A549 (cell line): ENCODE results near the gene GBP7. TPM values are rescaled to one million over a fixed set of nuclear protein-coding genes. Genes with fewer than 3 reads are reported as not detected.

Source experiments
- ATAC-seq, 2 experiments: fragments of 200-7000 bp in 1 of 2; fragments of >200 bp in 1 of 2; cut with Nextera tagmentation in 1 of 2; cut with Tn5 transposase in 1 of 2; 3 replicates each; pipeline versions ENCODE4 v1.8.0 to v1.9.1; 2018 to 2020; ENCODE audit warnings: mild to moderate bottlenecking in 1 of 2, moderate library complexity in 1 of 2
- CTCF ChIA-PET: fragments of 300-600 bp; sonication (Branson Sonifier 250); formaldehyde crosslinking; extraction: SDS; loops from one replicate; lab custom pipeline; 2021; ENCODE audit warnings: antibody characterized with exemption, inconsistent platforms; lab: Yijun Ruan, JAX
- POLR2A ChIA-PET: fragments of 350-600 bp; formaldehyde crosslinking; extraction: SDS; loops from one replicate; lab custom pipeline; 2021; ENCODE audit warnings: antibody characterized with exemption, inconsistent platforms; lab: Yijun Ruan, JAX
- DNase-seq, 2 experiments: peaks; one replicate each; pipeline versions ENCODE4 v3.0.0 to v3.0.0-alpha.2; 2011 to 2016; ENCODE audit warnings: low read depth in 1 of 2, low spot score in 1 of 2
- FAIRE-seq: peaks from 2 replicates; lab custom pipeline; 2011; peaks lifted over from hg19 to GRCh38; lab: Jason Lieb, UNC
- H3K27ac ChIP-seq, 2 experiments: fragments of >200 bp; sonication (Bioruptor Twin); formaldehyde crosslinking; 3 replicates each; pipeline ENCODE4 v1.5.1; 2016 to 2017
- H3K4me1 ChIP-seq: fragments of >200 bp; sonication (Bioruptor Twin); formaldehyde crosslinking; 3 replicates; pipeline ENCODE4 v1.6.1; 2016
- H3K4me2 ChIP-seq: fragments of >200 bp; sonication (Bioruptor Twin); formaldehyde crosslinking; 3 replicates; pipeline ENCODE4 v1.6.1; 2016
- H3K4me3 ChIP-seq: fragments of >200 bp; sonication (Bioruptor Twin); formaldehyde crosslinking; 3 replicates; pipeline ENCODE4 v1.5.1; 2016
- H3K9me3 ChIP-seq: fragments of >200 bp; sonication (Bioruptor Twin); formaldehyde crosslinking; 3 replicates; pipeline ENCODE4 v1.6.1; 2016
- CBX2 ChIP-seq: fragments of 200-600 bp; sonication (generic); IDR thresholded peaks from 2 replicates; pipeline ENCODE4 v1.6.1; 2016; ENCODE audit warnings: low read depth, mild to moderate bottlenecking, borderline replicate concordance
- CBX8 ChIP-seq: fragments of 200-600 bp; sonication (generic); IDR thresholded peaks from 2 replicates; pipeline ENCODE4 v1.6.1; 2016
- CEBPB ChIP-seq, 2 experiments: fragments of >200 bp in 1 of 2; sonication (Bioruptor Twin) in 1 of 2; formaldehyde crosslinking in 1 of 2; IDR thresholded peaks; 2 replicates each; pipeline ENCODE4 v1.6.1; 2012 to 2016
- CHD4 ChIP-seq: fragments of 200-600 bp; sonication (generic); IDR thresholded peaks from 2 replicates; pipeline ENCODE4 v1.6.1; 2016; ENCODE audit warnings: antibody characterized with exemption, mild to moderate bottlenecking, borderline replicate concordance
- EP300 ChIP-seq, 2 experiments: fragments of >200 bp; sonication (Bioruptor Twin); formaldehyde crosslinking; IDR thresholded peaks; 2 replicates in 1 of 2; 3 replicates in 1 of 2; pipeline ENCODE4 v1.6.1; 2016 to 2017
- ESRRA ChIP-seq: fragments of 150-350 bp; IDR thresholded peaks from 2 replicates; pipeline ENCODE4 v1.6.1; 2014; ENCODE audit warnings: mild to moderate bottlenecking, low read length, borderline replicate concordance
- FOSB ChIP-seq: fragments of 250-450 bp; sonication (Bioruptor Pico); IDR thresholded peaks from 2 replicates; pipeline ENCODE4 v1.5.0; 2020; ENCODE audit warnings: mild to moderate bottlenecking, moderate library complexity
- FOSL2 ChIP-seq, 2 experiments: fragments of 450-650 bp in 1 of 2; fragments of >200 bp in 1 of 2; sonication (Bioruptor Twin) in 1 of 2; formaldehyde crosslinking; IDR thresholded peaks; 2 replicates each; pipeline versions ENCODE4 v1.5.0 to v1.6.1; 2016 to 2020; ENCODE audit warnings: mild to moderate bottlenecking in 1 of 2, moderate library complexity in 1 of 2
- FOXS1 ChIP-seq: fragments of 250-450 bp; sonication (Bioruptor Pico); IDR thresholded peaks from 2 replicates; pipeline ENCODE4 v1.5.0; 2020; ENCODE audit warnings: mild to moderate bottlenecking, moderate library complexity
- HDAC2 ChIP-seq: fragments of 200-600 bp; sonication (generic); IDR thresholded peaks from 2 replicates; pipeline ENCODE4 v1.6.1; 2016
- HES2 ChIP-seq: fragments of >200 bp; sonication (Bioruptor Twin); formaldehyde crosslinking; IDR thresholded peaks from 2 replicates; pipeline ENCODE4 v1.6.1; 2016
- HOXA7 ChIP-seq: fragments of 250-450 bp; sonication (Bioruptor Pico); IDR thresholded peaks from 2 replicates; pipeline ENCODE4 v1.5.0; 2020; ENCODE audit warnings: mild to moderate bottlenecking, moderate library complexity
- HOXB5 ChIP-seq: fragments of 250-450 bp; sonication (Bioruptor Pico); IDR thresholded peaks from 2 replicates; pipeline ENCODE4 v1.5.0; 2020; ENCODE audit warnings: mild to moderate bottlenecking, moderate library complexity
- NFE2L2 ChIP-seq: fragments of 150-350 bp; conservative IDR thresholded peaks from 2 replicates; pipeline ENCODE4 v1.6.1; 2014; ENCODE audit warnings: low read length
- PBX3 ChIP-seq: IDR thresholded peaks from 2 replicates; pipeline ENCODE4 v1.6.1; 2012
- PHF8 ChIP-seq: fragments of 200-600 bp; sonication (generic); IDR thresholded peaks from 2 replicates; pipeline ENCODE4 v1.6.1; 2016; ENCODE audit warnings: low read depth, mild to moderate bottlenecking, antibody characterized with exemption, moderate library complexity, borderline replicate concordance
- POLR2AphosphoS2 ChIP-seq: conservative IDR thresholded peaks from 2 replicates; pipeline ENCODE4 v1.6.1; 2012; ENCODE audit warnings: low read length, improper control_type of control experiment, inconsistent platforms
- RCOR1 ChIP-seq: fragments of 150-350 bp; IDR thresholded peaks from 2 replicates; pipeline ENCODE4 v1.6.1; 2014; ENCODE audit warnings: antibody characterized with exemption, low read length, low read depth
- RNF2 ChIP-seq: fragments of 200-600 bp; sonication (generic); IDR thresholded peaks from 2 replicates; pipeline ENCODE4 v1.6.1; 2016; ENCODE audit warnings: low read depth, mild to moderate bottlenecking, antibody characterized with exemption, moderate library complexity, borderline replicate concordance
- ZC3H11A ChIP-seq: fragments of 450-650 bp; IDR thresholded peaks from 2 replicates; pipeline ENCODE4 v1.6.1; 2014; ENCODE audit warnings: antibody characterized with exemption, mild to moderate bottlenecking
- ZSCAN20 ChIP-seq: fragments of 250-450 bp; sonication (Bioruptor Pico); IDR thresholded peaks from 2 replicates; pipeline ENCODE4 v1.8.0; 2022; ENCODE audit warnings: mild to moderate bottlenecking, moderate library complexity
- WGBS: methylation state at CpG from one replicate; pipeline ENCODE4 v1.1.6; 2017; ENCODE audit errors: missing lambda C conversion rate; 5-methylcytosine and 5-hydroxymethylcytosine counted together
- polyA plus RNA-seq, 4 experiments: library from polyadenylated mRNA; depleted of rRNA in 3 of 4; stranded (reverse); fragments of >200 nt; fragmentation: RNase III in 1 of 4; extraction: RNeasy Plus Mini Kit Qiagen cat#74134 plus additional on column Dnase treatment in 1 of 4; gene quantifications; 2 replicates in 3 of 4; 3 replicates in 1 of 4; pipeline ENCODE4 v1.2.3, GENCODE V29; 2011 to 2017
- TF ChIP-seq, protein P1 (sequence below): fragments of 250-450 bp; sonication (Bioruptor Pico); IDR thresholded peaks from 2 replicates; pipeline ENCODE4 v1.5.0; 2021; ENCODE audit warnings: mild to moderate bottlenecking, moderate library complexity, borderline replicate concordance
- TF ChIP-seq, protein P2 (sequence below): fragments of 450-650 bp; IDR thresholded peaks from 2 replicates; pipeline ENCODE4 v1.6.1; 2014; ENCODE audit warnings: antibody characterized with exemption
- TF ChIP-seq, protein P3 (sequence below): IDR thresholded peaks from 2 replicates; pipeline ENCODE4 v1.6.1; 2012; ENCODE audit warnings: low read depth, borderline replicate concordance
- TF ChIP-seq, protein P4 (sequence below): fragments of >200 bp; sonication (Bioruptor Twin); formaldehyde crosslinking; IDR thresholded peaks from 3 replicates; pipeline ENCODE4 v1.5.1; 2016

GBP7 gene
- polyA plus RNA-seq, 2 of the 4 experiments (the other 2 are of a cell fraction) = not detected

DNA sequence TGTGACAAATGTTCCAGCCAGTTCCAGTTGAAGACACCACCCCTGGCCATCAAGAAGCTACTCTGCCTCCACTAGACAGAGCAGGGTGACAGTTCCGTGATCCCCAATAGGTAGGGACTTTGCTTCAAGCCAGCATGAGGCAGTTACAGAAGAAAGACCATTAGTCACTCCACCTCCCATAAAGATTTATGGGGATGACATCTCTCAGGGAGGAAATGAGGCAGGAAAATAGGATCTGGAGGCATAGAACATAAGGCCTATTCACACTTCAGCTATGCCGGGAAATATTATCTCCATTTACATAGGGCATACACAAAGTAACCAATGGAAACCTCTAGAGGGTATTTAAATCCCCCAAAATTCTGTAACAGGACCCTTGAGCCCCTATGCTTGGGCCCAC, 3.5 kb upstream of the GBP7 start:
- no peak overlapping the region for H3K4me2 ChIP-seq
- ChIA-PET CTCF (no interaction called here), POLR2A (no interaction called here)
- ATAC-seq = no peak
- no peak overlapping the region for H3K4me3 ChIP-seq
- no peak for DNase-seq
- no peaks in the 10 kb centered on the region for H3K9me3 ChIP-seq
- no peaks in the 10 kb centered on the region for H3K4me1 ChIP-seq
- no peak for FAIRE-seq
- TF ChIP-seq CBX8 (no peak), HDAC2 (no peak), NFE2L2 (no peak), POLR2AphosphoS2 (no peak), FOXS1 (no peak), RNF2 (no peak), PHF8 (no peak), EP300 (IDR thresholded peaks at IDR 0.05) (no peak), CEBPB (IDR thresholded peaks at IDR 0.05) (no peak)
- TF ChIP-seq, protein P1, sequence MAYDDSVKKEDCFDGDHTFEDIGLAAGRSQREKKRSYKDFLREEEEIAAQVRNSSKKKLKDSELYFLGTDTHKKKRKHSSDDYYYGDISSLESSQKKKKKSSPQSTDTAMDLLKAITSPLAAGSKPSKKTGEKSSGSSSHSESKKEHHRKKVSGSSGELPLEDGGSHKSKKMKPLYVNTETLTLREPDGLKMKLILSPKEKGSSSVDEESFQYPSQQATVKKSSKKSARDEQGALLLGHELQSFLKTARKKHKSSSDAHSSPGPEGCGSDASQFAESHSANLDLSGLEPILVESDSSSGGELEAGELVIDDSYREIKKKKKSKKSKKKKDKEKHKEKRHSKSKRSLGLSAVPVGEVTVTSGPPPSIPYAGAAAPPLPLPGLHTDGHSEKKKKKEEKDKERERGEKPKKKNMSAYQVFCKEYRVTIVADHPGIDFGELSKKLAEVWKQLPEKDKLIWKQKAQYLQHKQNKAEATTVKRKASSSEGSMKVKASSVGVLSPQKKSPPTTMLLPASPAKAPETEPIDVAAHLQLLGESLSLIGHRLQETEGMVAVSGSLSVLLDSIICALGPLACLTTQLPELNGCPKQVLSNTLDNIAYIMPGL = no peak
- TF ChIP-seq, protein P2, sequence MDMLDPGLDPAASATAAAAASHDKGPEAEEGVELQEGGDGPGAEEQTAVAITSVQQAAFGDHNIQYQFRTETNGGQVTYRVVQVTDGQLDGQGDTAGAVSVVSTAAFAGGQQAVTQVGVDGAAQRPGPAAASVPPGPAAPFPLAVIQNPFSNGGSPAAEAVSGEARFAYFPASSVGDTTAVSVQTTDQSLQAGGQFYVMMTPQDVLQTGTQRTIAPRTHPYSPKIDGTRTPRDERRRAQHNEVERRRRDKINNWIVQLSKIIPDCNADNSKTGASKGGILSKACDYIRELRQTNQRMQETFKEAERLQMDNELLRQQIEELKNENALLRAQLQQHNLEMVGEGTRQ = no peak
- TF ChIP-seq, protein P3, sequence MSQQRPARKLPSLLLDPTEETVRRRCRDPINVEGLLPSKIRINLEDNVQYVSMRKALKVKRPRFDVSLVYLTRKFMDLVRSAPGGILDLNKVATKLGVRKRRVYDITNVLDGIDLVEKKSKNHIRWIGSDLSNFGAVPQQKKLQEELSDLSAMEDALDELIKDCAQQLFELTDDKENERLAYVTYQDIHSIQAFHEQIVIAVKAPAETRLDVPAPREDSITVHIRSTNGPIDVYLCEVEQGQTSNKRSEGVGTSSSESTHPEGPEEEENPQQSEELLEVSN = no peak
- H3K27ac ChIP-seq = no peak overlapping the region
- 26% methylated on average over 2 of the region's 2 CpGs for WGBS

GRCh38 chr1:89176971-89177370, 1.2 kb upstream of the GBP7 start:
- POLR2A ChIA-PET = no interaction called here
- H3K4me3 ChIP-seq = no peak overlapping the region
- no peak overlapping the region for H3K27ac ChIP-seq
- H3K4me2 ChIP-seq = no peak overlapping the region
- 81% methylated on average over 2 of the region's 2 CpGs for WGBS
- no peaks in the 10 kb centered on the region for H3K4me1 ChIP-seq
- no peak for TF ChIP-seq ZC3H11A
- no peak for TF ChIP-seq CHD4
- TF ChIP-seq ESRRA = no peak
- TF ChIP-seq RNF2 = no peak
- TF ChIP-seq, protein P4, sequence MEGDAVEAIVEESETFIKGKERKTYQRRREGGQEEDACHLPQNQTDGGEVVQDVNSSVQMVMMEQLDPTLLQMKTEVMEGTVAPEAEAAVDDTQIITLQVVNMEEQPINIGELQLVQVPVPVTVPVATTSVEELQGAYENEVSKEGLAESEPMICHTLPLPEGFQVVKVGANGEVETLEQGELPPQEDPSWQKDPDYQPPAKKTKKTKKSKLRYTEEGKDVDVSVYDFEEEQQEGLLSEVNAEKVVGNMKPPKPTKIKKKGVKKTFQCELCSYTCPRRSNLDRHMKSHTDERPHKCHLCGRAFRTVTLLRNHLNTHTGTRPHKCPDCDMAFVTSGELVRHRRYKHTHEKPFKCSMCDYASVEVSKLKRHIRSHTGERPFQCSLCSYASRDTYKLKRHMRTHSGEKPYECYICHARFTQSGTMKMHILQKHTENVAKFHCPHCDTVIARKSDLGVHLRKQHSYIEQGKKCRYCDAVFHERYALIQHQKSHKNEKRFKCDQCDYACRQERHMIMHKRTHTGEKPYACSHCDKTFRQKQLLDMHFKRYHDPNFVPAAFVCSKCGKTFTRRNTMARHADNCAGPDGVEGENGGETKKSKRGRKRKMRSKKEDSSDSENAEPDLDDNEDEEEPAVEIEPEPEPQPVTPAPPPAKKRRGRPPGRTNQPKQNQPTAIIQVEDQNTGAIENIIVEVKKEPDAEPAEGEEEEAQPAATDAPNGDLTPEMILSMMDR = no peak
- TF ChIP-seq CBX2 = no peak
- TF ChIP-seq HOXA7 (CRISPR knock-in tag) = no peak
- TF ChIP-seq FOSL2 (IDR thresholded peaks at IDR 0.05) = no peak
- TF ChIP-seq FOSL2 (CRISPR knock-in tag; IDR thresholded peaks at IDR 0.05) = no peak
- no peak for TF ChIP-seq HOXB5 (CRISPR knock-in tag)
- TF ChIP-seq HES2 = no peak
- no peak for TF ChIP-seq CBX8
- TF ChIP-seq, protein P2 = no peak
- TF ChIP-seq ZSCAN20 = no peak
- TF ChIP-seq PBX3 = no peak
- TF ChIP-seq FOSB (CRISPR knock-in tag) = no peak
- TF ChIP-seq RCOR1 = no peak
- TF ChIP-seq PHF8 = no peak
- DNase-seq = no peak
- FAIRE-seq = no peak
- no peak for ATAC-seq
- H3K9me3 ChIP-seq = no peaks in the 10 kb centered on the region
- CTCF ChIA-PET = no interaction called here
